CD4-positive, alpha-beta T cell treated with Interleukin-4 for 1 hour (primary cell): Measurements from ENCODE around the gene ANXA6.

Experiments
- DNase-seq, 2 donors: peaks; one replicate each; pipeline ENCODE4 v3.0.0-alpha.2; 2020 to 2022

The ANXA6 gene

GRCh38 chr5:151078490-151079262 is 78.9 kb downstream of the ANXA6 start:
- peak; percentile 57 to 72 for DNase-seq

- DNase-seq, result no peak
Measured at GRCh38 chr5:151077967-151078366, 79.6 kb downstream of the ANXA6 start.

GRCh38 chr5:151077419-151077818 is 80.2 kb downstream of the ANXA6 start:
- no peak for DNase-seq

GRCh38 chr5:151076616-151077015 is 81.0 kb downstream of the ANXA6 start:
- no peak for DNase-seq

DNA sequence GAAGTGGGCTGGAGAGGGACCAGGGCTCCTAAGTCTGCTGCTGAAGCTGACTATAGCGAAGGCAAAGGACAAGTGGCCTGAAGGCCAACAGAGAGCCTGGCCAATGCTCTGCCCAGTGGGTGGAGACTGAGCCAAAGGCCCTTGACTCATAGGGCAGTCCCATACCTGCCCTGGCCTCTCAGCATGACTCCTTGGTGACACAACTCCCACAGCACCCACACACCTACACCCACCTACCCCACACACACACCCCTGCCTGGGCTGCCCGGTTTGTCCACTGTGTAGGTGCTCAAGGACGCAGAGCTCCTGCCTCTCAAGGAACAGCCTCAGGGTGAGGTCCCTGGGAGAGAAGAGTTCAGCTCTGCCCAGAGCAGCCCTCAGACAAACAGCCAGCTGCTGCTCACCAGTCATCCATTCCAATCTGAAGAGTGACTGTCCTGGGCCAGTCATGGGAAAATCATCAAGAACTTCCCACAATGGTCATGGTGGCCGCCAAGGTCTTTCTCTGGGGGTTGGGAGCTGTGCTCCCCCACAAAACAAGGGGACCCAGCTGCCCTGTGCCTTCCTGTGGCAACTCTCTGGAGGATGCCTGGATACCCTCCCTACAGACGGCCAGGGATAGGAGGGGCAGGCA is 81.8 kb downstream of the ANXA6 start:
- no peak for DNase-seq

- DNase-seq, result no peak
Measured at GRCh38 chr5:151074557-151074956, 83.0 kb downstream of the ANXA6 start.

GRCh38 chr5:151073280-151073679 is 84.3 kb downstream of the ANXA6 start:
- no peak for DNase-seq

DNA sequence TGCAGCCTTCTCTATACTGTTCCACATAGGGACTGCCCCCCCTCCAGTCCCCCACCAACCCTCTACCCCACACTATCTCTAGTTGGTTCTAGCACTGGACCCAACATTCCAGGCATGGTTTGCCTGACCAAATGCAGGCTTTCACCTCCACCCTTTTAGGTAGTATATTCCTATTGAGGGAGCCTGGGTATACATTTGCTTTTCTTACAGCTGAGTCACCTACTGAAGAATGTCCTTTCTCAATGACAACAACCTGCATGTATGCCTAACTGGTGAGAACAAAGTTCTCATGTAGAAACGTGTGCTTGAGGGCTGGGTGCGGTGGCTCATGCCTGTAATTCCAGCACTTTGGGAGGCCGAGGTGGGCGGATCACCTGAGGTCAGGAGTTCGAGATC is 85.0 kb downstream of the ANXA6 start:
- DNase-seq, result no peak

DNA sequence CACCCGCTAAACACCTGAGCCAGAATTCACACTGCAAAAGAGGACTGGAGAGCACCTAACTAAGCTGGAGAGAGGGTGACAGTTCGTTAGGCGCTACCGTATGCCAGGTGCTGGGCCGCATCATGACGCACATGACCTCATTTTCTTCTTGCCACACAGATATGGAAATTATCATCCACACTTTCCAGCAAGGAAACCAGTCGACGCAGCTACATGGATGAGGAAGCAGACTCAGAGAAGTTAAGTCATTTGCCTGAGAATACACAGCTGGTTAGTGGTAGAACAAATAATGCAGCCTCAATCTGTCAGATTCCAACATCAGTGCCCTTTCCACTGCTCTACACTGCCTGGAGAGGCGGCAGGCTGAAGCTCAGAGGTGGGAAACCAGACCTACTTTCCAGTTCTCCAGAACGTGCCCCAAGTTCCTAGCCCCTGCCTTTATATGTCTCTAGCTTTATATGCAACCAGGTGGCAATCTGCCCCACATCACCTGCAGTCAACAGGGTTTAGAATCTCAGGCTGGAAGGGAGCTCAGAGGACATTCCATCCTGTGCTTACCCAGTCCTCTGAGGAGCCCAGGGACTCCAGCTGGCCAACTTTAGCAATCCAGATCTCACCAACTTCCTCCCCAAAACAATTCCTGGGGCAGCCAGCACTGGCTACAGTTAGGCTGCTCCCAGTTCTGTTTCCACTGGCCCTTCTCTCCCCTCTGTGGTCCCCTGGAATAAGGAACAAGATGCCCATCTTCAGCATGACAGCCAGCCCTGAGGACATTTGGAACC is 85.5 kb downstream of the ANXA6 start:
- DNase-seq, result no peak

DNA sequence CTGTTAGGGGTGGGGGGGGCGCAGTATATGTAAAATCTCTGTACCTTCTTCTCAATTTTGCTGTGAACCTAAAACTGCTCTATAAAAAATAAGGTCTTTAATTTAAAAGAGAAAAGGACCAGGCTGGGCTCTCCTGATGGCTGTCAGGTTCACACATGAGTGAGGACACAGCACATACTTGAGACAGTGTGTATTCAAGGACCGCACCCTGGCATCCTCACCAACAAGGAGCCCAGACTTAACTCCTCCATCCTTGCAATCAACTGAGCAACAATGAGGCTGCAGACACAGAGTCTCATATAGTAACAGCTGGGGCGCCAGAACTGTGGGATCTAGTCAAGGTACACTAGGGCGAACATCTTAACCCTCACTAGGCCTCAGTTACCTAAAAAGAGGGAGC is 86.6 kb downstream of the ANXA6 start:
- DNase-seq, result no peak

DNA sequence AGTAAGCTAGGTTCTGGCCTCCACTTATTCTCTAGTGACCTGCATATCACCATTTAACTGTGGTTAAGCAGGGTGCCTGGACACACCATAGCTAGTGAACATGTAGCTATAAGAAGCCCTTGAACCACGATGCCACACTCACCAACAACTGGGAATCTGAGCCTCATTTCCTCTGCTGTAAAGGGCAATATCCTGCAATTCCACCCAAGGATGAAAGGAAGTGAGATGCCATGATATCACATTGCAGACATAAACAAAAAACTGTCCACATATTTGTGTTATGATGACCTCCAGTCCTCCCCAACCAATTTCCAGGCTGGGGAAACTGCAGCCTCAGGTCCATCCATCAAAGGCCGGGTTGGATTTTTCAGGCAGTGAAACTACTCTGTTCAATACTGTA is 87.1 kb downstream of the ANXA6 start:
- DNase-seq, result no peak

GRCh38 chr5:151068433-151069197 is 89.0 kb downstream of the ANXA6 start:
- no peak for DNase-seq

DNA sequence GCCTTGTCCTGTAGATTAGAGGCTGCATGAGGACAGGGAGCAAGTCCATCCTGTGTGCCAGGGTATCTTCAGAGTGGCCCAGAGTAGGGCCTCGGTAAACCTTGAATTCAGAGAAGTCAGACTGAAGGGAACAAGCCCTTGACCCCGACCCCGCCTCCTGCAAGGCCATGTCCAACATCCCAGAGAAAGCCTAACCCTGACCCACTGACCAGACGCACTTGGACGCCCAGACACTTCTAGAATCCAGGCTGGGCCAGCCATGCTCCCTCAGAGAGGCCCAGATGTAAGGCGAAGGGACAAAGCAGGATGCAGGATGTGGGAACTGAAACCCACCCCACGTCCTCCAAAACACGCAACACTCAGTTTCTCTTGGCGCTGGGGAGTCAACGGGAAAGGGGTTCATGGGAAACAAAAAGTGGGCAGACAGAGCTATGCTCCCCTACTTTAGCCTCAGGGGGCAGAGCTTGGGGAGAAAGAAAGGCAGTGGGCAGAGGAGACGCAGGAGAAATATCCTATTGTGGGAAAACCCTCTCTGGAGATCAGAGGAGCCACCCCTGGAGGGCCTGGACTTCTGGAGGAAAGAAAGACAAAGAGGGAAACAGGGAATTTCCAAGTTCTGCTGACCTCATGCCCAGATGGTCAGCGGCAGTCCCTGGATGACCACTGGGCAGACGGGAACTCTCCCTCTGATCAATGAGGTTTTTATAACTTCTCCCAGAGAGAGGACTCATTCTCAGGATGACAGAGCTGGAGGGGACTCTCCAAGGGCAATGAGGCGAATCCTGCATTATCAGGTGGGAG is 89.7 kb downstream of the ANXA6 start:
- no peak for DNase-seq

GRCh38 chr5:151066920-151067319 is 90.7 kb downstream of the ANXA6 start:
- DNase-seq, result no peak

DNA sequence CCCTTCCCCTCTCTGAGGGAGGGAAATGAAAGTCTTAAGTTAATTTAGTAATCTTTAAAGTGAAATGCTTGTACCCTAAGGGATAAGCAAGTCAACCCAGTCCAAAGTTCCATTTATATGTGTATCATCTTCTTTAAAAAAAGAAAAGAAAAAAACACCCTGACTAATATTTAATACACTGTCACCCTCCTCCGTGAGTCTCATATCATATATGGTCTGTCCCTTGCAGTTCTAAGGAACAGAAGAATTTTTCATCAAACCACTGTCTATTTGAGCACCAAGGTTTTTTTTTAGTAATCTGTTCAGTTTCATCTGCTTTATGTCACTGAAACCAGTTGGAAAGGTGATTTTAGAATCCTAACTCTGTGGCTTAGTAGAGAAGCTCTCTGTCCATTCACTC is 92.0 kb downstream of the ANXA6 start:
- no peak for DNase-seq

- no peak for DNase-seq
Measured at GRCh38 chr5:151064916-151065499, 92.6 kb downstream of the ANXA6 start.

GRCh38 chr5:151063142-151063989 is 94.2 kb downstream of the ANXA6 start:
- no peak for DNase-seq

- DNase-seq, result no peak
Measured at GRCh38 chr5:151062405-151063141, 95.0 kb downstream of the ANXA6 start.

GRCh38 chr5:151060742-151061141 is 96.8 kb downstream of the ANXA6 start:
- no peak for DNase-seq

DNA sequence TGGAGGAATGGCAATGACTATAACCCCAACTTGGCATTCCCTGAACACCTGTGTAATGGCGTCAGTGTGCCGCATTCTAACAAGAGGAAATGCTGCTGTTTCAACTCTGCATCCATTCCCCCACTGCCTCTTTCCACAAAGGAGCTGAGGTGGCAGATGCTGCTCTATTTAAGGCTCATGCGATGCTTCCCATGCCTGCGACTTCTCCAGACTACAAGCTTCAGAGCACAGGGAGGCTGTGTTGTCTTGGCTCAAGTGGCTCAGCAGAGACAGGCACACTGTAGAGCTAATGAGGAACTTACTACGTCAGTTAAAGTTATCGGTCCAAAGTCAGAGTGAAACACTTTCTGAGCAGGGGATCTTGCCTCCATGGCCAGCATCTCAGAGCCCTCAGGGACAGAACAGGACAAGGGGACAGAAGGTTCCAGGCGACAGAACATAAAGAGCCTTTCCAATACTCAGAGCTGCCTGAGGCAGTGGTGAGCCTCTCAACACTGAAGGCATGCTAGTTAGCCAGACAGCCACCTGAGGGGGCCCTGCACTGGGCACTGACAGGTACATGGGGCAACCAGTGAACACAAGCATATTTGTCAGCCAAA is 98.6 kb downstream of the ANXA6 start:
- no peak for DNase-seq
